HepG2 (cell line): ENCODE results near the gene CISD3. TPM values are rescaled to one million over a fixed set of nuclear protein-coding genes. Genes with fewer than 3 reads are reported as not detected.

Experiments used
- BATF2 ChIP-seq: sonication (generic); formaldehyde crosslinking; IDR thresholded peaks from 2 replicates; pipeline ENCODE4 v1.8.0; 2022; ENCODE audit warnings: mild to moderate bottlenecking, missing genetic modification reagents, moderate library complexity
- CTCF ChIP-seq: sonication (generic); formaldehyde crosslinking; IDR thresholded peaks from 2 replicates; pipeline ENCODE4 v1.5.0; 2020; ENCODE audit warnings: mild to moderate bottlenecking, missing genetic modification reagents, moderate library complexity
- ELK4 ChIP-seq: sonication (generic); formaldehyde crosslinking; IDR thresholded peaks from 2 replicates; pipeline ENCODE4 v1.9.0; 2021; ENCODE audit warnings: missing genetic modification reagents, borderline replicate concordance
- ETS1 ChIP-seq: sonication (generic); formaldehyde crosslinking; IDR thresholded peaks from 2 replicates; pipeline ENCODE4 v1.4.0; 2020; ENCODE audit warnings: missing genetic modification reagents
- FOXP1 ChIP-seq, 2 experiments: fragments of 450-650 bp in 1 of 2; IDR thresholded peaks; 2 replicates each; pipeline ENCODE4 v1.6.1; 2017 to 2018; ENCODE audit warnings: antibody characterized with exemption in 1 of 2
- HNF4G ChIP-seq, 2 experiments: sonication (generic) in 1 of 2; formaldehyde crosslinking in 1 of 2; IDR thresholded peaks; 2 replicates each; pipeline versions ENCODE4 v1.4.0 to v1.6.1; 2011 to 2020; ENCODE audit warnings: borderline replicate concordance in 2 of 2, low read depth in 2 of 2, mild to moderate bottlenecking in 2 of 2, low read length in 1 of 2, missing genetic modification reagents in 1 of 2, moderate library complexity in 1 of 2
- KLF11 ChIP-seq: IDR thresholded peaks from 2 replicates; pipeline ENCODE4 v1.6.1; 2016; ENCODE audit warnings: missing compliant biosample characterization
- KLF16 ChIP-seq, 2 experiments: sonication (generic) in 1 of 2; formaldehyde crosslinking in 1 of 2; IDR thresholded peaks; 2 replicates each; pipeline versions ENCODE4 v1.6.1 to v1.8.0; 2016 to 2023; ENCODE audit warnings: missing genetic modification reagents in 2 of 2, missing compliant biosample characterization in 1 of 2
- RARA ChIP-seq: IDR thresholded peaks from 2 replicates; pipeline ENCODE4 v1.6.1; 2016; ENCODE audit warnings: missing genetic modification reagents, missing compliant biosample characterization
- RBFOX2 ChIP-seq: fragments of 200-400 bp; formaldehyde crosslinking; IDR thresholded peaks from 2 replicates; pipeline ENCODE4 v1.6.1; 2017; ENCODE audit warnings: low read depth, mild to moderate bottlenecking, low read length
- SNAPC5 ChIP-seq: sonication (generic); formaldehyde crosslinking; IDR thresholded peaks from 2 replicates; pipeline ENCODE4 v1.8.1; 2023; ENCODE audit warnings: mild to moderate bottlenecking, missing genetic modification reagents, borderline replicate concordance
- ZFP90 ChIP-seq: sonication (generic); formaldehyde crosslinking; IDR thresholded peaks from 2 replicates; pipeline ENCODE4 v1.8.0; 2022; ENCODE audit warnings: missing genetic modification reagents, mild to moderate bottlenecking, inconsistent platforms, borderline replicate concordance
- ZNF205 ChIP-seq: IDR thresholded peaks from 2 replicates; pipeline ENCODE4 v1.6.1; 2018; ENCODE audit warnings: missing biosample characterization, missing genetic modification reagents
- ZNF230 ChIP-seq: sonication (generic); formaldehyde crosslinking; IDR thresholded peaks from 2 replicates; pipeline ENCODE4 v1.4.0; 2020; ENCODE audit warnings: mild to moderate bottlenecking, missing genetic modification reagents
- ZNF567 ChIP-seq: sonication (generic); formaldehyde crosslinking; IDR thresholded peaks from 2 replicates; pipeline ENCODE4 v1.8.1; 2023; ENCODE audit warnings: mild to moderate bottlenecking, missing genetic modification reagents, borderline replicate concordance
- ZNF687 ChIP-seq: sonication (generic); formaldehyde crosslinking; IDR thresholded peaks from 2 replicates; pipeline ENCODE4 v1.5.1; 2020; ENCODE audit warnings: mild to moderate bottlenecking, missing genetic modification reagents, moderate library complexity
- ZNF775 ChIP-seq: sonication (generic); formaldehyde crosslinking; IDR thresholded peaks from 2 replicates; pipeline ENCODE4 v1.4.0; 2020; ENCODE audit warnings: missing genetic modification reagents, mild to moderate bottlenecking, moderate library complexity, borderline replicate concordance
- polyA plus RNA-seq, 8 experiments: library from polyadenylated mRNA; depleted of rRNA in 3 of 8; stranded (reverse) in 7 of 8; unstranded in 1 of 8; fragments of >200 nt; fragmentation: Illumina TruSeq in 4 of 8; extraction: Trizol in 4 of 8; gene quantifications; 2 replicates each; pipeline versions ENCODE4 v1.2.1 to v1.2.3, GENCODE V29; 2011 to 2016; ENCODE audit warnings: low read depth in 4 of 8, missing spikeins in 1 of 8, mixed read lengths in 1 of 8; ENCODE audit not compliant: insufficient read depth in 1 of 8
- total RNA-seq, 5 experiments: library from RNA; depleted of rRNA; stranded (reverse); fragments of >200 nt; fragmentation: Illumina TruSeq; extraction: Trizol; gene quantifications; 2 replicates each; pipeline ENCODE4 v1.2.3, GENCODE V29; 2016; ENCODE audit warnings: low read depth in 1 of 5

CISD3 gene
- total and polyA plus RNA-seq, 2 of the 13 experiments (the other 11 are each of a cell fraction or from before 2014, with no cell fraction given), result 30.0 to 34.1 TPM

GRCh38 chr17:38730526-38731379 is 612 bp downstream of the CISD3 start (continued):
- TF ChIP-seq ZNF775 (0 out of 2 replicates have a peak, but pooled peaks have one; percentile 39), KLF11 (peak; percentile 80), ZNF687 (peak; percentile 94), SNAPC5 (CRISPR knock-in tag) (no peak), FOXP1 (IDR thresholded peaks at IDR 0.05) (no peak), FOXP1 (CRISPR knock-in tag; IDR thresholded peaks at IDR 0.05) (0 out of 2 replicates have a peak, but pooled peaks have one; percentile 20), ZNF205 (CRISPR knock-in tag) (peak; percentile 68; the same call in 1 of the 2 replicates), ETS1 (CRISPR knock-in tag) (no peak), ELK4 (CRISPR knock-in tag) (no peak), CTCF (CRISPR knock-in tag) (peak; percentile 31), RARA (CRISPR knock-in tag) (peak; percentile 47), ZNF567 (no peak), ZFP90 (CRISPR knock-in tag) (0 out of 2 replicates have a peak, but pooled peaks have one; percentile 5), RBFOX2 (0 out of 2 replicates have a peak, but pooled peaks have one; percentile 15), HNF4G (IDR thresholded peaks at IDR 0.05; ENCODE audit: borderline replicate concordance, low read depth, low read length) (peak; percentile 32; the same call in 1 of the 2 replicates), HNF4G (CRISPR knock-in tag; IDR thresholded peaks at IDR 0.05; ENCODE audit: borderline replicate concordance, low read depth) (peak; percentile 41; the same call in 1 of the 2 replicates), BATF2 (0 out of 2 replicates have a peak, but pooled peaks have one; percentile 11), KLF16 (CRISPR knock-in tag; IDR thresholded peaks at IDR 0.05) (peak in 1 of 2 experiments; percentile 81; a peak in 2 of 4 replicates), ZNF230 (CRISPR knock-in tag) (0 out of 2 replicates have a peak, but pooled peaks have one; percentile 43)
